SU-DHL-6 (cell line): ENCODE results near the gene SSR4.

Experiments
- H2AFZ ChIP-seq: fragments of 200-600 bp; sonication (generic); 2 replicates; pipeline ENCODE4 v1.6.1; 2014; ENCODE audit warnings: low read depth, mild to moderate bottlenecking, moderate library complexity, mixed read lengths, antibody characterized with exemption, low read length; ENCODE audit not compliant: severe bottlenecking
- H3F3A ChIP-seq: fragments of 200-600 bp; shearing (Covaris generic); 2 replicates; pipeline ENCODE4 v1.6.0; 2016; ENCODE audit warnings: antibody characterized with exemption, mild to moderate bottlenecking; ENCODE audit not compliant: insufficient read depth
- H3K27ac ChIP-seq: fragments of 200-600 bp; sonication (generic); 2 replicates; pipeline ENCODE4 v1.5.1; 2016; ENCODE audit warnings: low read depth, mild to moderate bottlenecking, low read length, moderate library complexity, mixed read lengths
- H3K27me3 ChIP-seq: fragments of 200-600 bp; sonication (generic), shearing (Covaris generic); 2 replicates; pipeline ENCODE4 v1.6.0; 2014; ENCODE audit warnings: mild to moderate bottlenecking, low read length
- H3K36me3 ChIP-seq: fragments of 200-600 bp; sonication (generic); 2 replicates; pipeline ENCODE4 v1.6.1; 2014; ENCODE audit warnings: mild to moderate bottlenecking, low read length, mixed read lengths
- H3K4me2 ChIP-seq: fragments of 300-600, 200-600 bp; shearing (Covaris generic), sonication (generic); 2 replicates; pipeline ENCODE4 v1.6.0; 2014; ENCODE audit warnings: low read length, low read depth, mild to moderate bottlenecking; ENCODE audit not compliant: poor library complexity, severe bottlenecking
- H3K4me3 ChIP-seq: fragments of 200-600 bp; sonication (generic); 2 replicates; pipeline ENCODE4 v1.5.1; 2014; ENCODE audit warnings: antibody characterized with exemption, low read length, mild to moderate bottlenecking, mixed read lengths; ENCODE audit not compliant: insufficient read depth, poor library complexity, severe bottlenecking
- H3K79me2 ChIP-seq: fragments of 200-600 bp; sonication (generic); 2 replicates; pipeline ENCODE4 v1.6.1; 2014; ENCODE audit warnings: mild to moderate bottlenecking, low read length, moderate library complexity; ENCODE audit not compliant: insufficient read depth
- H3K9ac ChIP-seq: fragments of 200-600 bp; sonication (generic); 2 replicates; pipeline ENCODE4 v1.7.0; 2014; ENCODE audit warnings: mild to moderate bottlenecking, low read length
- H3K9me2 ChIP-seq: fragments of 200-600 bp; sonication (generic); replicated peaks from 2 replicates; pipeline ENCODE4 v1.6.1; 2014; ENCODE audit warnings: low read length; ENCODE audit not compliant: insufficient read depth
- H3K9me3 ChIP-seq: fragments of 200-600 bp; sonication (generic); 2 replicates; pipeline ENCODE4 v1.6.1; 2014; ENCODE audit warnings: low read length, mixed read lengths; ENCODE audit not compliant: insufficient read depth
- H4K20me1 ChIP-seq: fragments of 200-600 bp; sonication (generic); 2 replicates; pipeline ENCODE4 v1.6.1; 2014; ENCODE audit warnings: low read depth, mild to moderate bottlenecking, antibody characterized with exemption, low read length, moderate library complexity, mixed read lengths
- CTCF ChIP-seq: fragments of 200-600 bp; sonication (generic); IDR thresholded peaks from one replicate; pipeline ENCODE4 v1.5.1; 2017; ENCODE audit warnings: antibody characterized with exemption, mild to moderate bottlenecking, low read length, moderate library complexity; ENCODE audit not compliant: insufficient read depth, poor library complexity, severe bottlenecking
- EZH2phosphoT487 ChIP-seq: fragments of 200-600 bp; sonication (generic), shearing (Covaris generic); conservative IDR thresholded peaks from 2 replicates; pipeline ENCODE4 v1.6.1; 2018; ENCODE audit warnings: mild to moderate bottlenecking, antibody characterized with exemption, low read length, moderate library complexity, mixed read lengths

SSR4 gene

GRCh38 chrX:153769158-153769864 lies 25.2 kb upstream of the SSR4 start:
- Histone ChIP-seq H3K9ac (no peak overlapping the region), H3K4me2 (no peak overlapping the region), H3K79me2 (no peaks in the 10 kb centered on the region), H3K4me3 (no peak overlapping the region), H3K27me3 (no peaks in the 10 kb centered on the region), H2AFZ (no peak overlapping the region), H4K20me1 (no peaks in the 10 kb centered on the region), H3F3A (no peaks in the 10 kb centered on the region), H3K9me3 (no peaks in the 10 kb centered on the region), H3K27ac (no peak overlapping the region), H3K9me2 (no peaks in the 10 kb centered on the region), H3K36me3 (no peaks in the 10 kb centered on the region)
- TF ChIP-seq EZH2phosphoT487 (no peak), CTCF (no peak)

- Histone ChIP-seq H3K79me2 (no peaks in the 10 kb centered on the region), H2AFZ (no peak overlapping the region), H3K4me3 (no peak overlapping the region), H3K9ac (no peak overlapping the region), H3F3A (no peaks in the 10 kb centered on the region), H3K27me3 (no peaks in the 10 kb centered on the region), H3K4me2 (no peak overlapping the region), H3K9me3 (no peaks in the 10 kb centered on the region), H4K20me1 (no peaks in the 10 kb centered on the region), H3K36me3 (no peaks in the 10 kb centered on the region), H3K9me2 (no peaks in the 10 kb centered on the region), H3K27ac (no peak overlapping the region)
- TF ChIP-seq CTCF: no peak
- TF ChIP-seq EZH2phosphoT487: no peak
These were observed 24.4 kb upstream of the SSR4 start for GRCh38 chrX:153769865-153770600.

GRCh38 chrX:153770601-153771414 lies 23.7 kb upstream of the SSR4 start:
- Histone ChIP-seq H3K27me3 (no peaks in the 10 kb centered on the region), H3F3A (no peaks in the 10 kb centered on the region), H3K36me3 (no peaks in the 10 kb centered on the region), H4K20me1 (no peaks in the 10 kb centered on the region), H2AFZ (no peak overlapping the region), H3K4me2 (no peak overlapping the region), H3K9ac (no peak overlapping the region), H3K4me3 (no peak overlapping the region), H3K27ac (no peak overlapping the region), H3K9me3 (no peaks in the 10 kb centered on the region), H3K9me2 (no peaks in the 10 kb centered on the region), H3K79me2 (no peaks in the 10 kb centered on the region)
- TF ChIP-seq EZH2phosphoT487 (no peak), CTCF (no peak)
